ENCODE data around the gene SUN3.

Gene SUN3

DNA sequence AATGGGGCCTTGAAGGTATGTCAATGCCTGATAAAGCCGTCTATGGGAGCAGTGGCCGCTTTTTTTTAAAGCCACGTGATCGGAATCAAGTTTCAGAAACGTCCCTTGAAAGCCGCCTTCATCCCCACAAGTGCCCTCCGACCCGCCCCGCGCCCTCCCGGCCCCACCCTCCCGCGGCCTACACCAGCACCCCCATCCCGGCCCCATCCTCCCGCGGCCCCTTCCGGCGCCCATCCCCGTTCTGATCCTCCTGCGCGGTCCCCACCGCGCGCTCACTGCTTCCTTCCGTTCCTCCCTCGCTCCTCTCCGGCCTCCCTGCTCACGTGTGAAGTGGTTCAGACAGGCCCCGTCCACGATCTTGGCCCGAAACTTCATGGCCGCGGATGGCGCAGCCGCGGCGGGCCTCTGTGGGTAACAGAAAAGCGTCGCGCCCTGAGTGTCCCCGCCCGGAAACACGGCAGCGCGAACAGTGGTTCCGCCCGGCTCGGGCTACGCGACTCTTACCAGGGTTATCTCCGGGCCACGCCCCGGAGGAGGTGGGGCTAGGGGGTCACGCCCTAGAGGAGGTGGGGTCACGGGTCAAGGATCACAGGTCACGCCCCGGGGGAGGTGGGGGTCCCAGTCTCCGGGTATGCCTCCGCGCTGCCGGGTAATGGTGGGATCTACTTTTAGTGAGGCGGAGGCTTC lies 49.6 kb downstream of the SUN3 start, which contains the start of gene HUS1:
Gene HUS1 (minus strand): TSS at position 471 of the 687 bp plus-strand sequence. CDS start 96 bp downstream, at position 375.
- DNase-seq (ENCODE audit: low read depth in 2 of 2): peak; percentile 81 to 82

DNA sequence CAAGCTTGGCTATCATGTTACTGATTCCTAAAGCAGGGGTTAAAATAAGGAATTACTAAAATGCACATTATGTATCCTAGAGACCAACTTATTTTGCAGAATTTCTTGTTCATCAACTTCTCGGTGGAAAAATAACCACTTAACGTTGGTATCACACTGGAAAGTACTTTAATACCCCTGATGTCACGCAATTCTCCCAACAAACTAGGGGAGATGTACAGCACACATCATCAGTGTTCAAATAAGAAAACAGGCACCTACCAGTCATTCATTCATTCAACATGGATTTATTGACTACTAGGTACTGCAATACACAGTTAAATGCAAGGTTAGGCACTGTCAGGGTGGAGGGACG lies 50.1 kb downstream of the SUN3 start:
- DNase-seq (ENCODE audit: low read depth in 2 of 2): no peak

DNA sequence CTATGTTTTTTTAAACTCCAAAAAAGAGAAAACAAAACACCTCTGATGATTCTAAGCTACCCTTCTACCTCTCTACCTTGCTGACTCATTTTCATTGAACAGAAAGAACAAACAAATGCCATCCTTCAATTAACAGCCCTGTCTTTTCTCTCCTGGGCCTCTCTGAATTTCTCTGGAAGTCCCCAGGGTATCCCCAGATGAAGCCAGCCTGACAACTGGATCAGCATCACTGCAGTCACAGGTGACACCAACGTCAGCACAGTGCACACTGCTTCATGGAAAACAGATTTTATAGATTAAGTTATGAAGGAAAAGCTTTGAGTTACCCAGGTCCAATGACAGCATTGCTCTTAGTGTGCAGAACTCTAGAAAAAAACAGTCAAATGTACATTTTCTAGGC lies 55.2 kb downstream of the SUN3 start:
- DNase-seq (ENCODE audit: low read depth in 2 of 2): no peak

DNA sequence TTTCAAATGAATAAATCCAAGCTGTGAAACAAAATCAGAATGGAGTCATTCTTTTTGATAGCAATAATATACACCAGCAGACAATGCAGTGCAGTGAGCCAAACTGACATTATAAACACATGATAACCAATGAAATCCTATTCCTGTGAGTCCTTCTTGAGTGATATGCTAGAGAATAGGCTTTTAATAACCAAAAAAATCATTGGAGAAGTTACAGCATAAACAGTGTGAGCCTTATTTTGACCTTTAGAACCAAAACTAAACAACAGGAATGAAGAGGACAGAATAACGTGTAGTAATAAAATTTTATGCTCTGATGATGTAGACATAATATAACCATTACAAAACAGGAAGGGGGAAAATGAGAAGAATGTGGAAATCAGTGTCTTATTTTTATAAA lies 58.1 kb downstream of the SUN3 start:
- DNase-seq (ENCODE audit: low read depth in 2 of 2): no peak

DNA sequence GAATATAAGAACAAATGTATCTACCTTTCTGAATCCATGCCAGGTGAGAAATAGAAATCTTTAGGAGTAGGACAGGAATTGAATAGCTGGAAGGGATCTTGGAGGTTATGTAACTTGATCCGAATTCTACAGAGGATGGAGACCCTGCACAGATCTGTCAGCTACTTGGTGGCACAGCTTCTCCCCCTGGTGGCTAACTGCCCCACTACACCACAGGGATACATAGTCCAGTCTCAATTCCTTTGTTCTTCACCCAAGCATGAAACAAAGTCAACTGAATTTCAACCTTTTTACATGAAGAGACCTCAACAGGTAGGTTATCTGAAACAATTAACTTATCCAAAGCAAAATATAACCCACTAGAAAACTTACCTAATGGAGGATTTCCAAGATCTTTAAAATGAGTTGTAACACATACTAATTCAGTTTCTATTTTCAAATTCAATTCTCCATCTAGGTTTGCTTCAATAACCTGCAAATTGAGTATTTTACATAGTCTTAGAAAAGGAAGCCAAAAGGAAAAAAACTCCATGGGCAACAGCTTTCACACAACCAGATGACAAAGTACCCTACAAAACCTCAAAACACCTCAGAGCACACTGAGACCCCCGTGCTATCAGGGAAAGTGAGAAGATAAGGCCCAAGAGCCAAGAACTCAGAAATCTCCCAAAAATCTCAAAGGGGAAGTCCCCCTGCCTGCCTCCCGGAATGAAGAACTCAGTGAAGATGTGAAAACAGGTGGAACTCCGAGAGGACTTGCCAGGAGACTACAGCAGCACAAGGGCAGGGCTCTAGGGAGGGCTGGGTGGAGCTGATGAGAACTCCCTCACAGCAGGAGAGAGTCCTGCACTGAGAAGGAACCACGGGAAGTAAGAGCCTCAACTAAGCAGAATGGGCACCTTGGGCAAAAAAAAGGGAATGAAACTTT lies 59.8 kb downstream of the SUN3 start:
- DNase-seq (ENCODE audit: low read depth in 2 of 2): no peak

DNA sequence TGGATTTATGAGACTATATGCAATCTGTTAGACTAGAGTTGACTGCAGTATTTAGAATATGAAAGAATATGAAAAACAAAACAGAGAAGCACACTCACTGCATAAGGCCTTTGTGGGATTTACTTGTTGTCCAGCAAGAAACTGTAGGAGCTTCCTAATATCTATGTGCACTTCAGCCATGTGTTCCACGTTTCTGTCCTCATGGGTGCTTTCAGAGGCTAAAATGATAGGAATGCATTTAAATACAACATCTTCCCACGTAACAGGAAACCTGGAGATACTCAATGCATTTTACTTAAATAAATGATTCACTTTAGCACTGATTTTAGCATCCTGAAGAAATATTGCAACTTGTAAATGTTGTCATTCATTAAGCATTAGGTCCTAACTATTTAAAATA lies 61.2 kb downstream of the SUN3 start:
- DNase-seq (ENCODE audit: low read depth in 2 of 2): no peak

DNA sequence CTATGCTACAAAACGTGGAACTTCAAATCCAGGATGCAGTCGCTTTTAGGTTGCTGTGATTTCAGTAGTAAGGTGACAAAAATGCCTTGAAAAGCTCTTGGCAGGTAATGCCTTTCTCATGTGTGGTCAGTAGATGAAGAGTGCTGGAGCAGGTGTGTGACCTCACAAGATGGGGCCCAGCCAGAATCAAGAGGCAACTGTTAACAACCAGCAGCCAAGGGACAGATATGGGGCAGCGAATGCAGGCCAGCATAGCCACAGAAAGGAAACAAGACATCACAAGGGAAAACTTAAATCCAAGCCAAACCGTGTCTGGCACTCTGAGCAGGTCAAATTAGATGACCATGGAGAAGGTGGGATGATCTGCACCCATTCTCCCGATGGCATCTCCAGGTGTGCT lies 61.8 kb downstream of the SUN3 start:
- no peak for DNase-seq (ENCODE audit: low read depth in 2 of 2)

DNA sequence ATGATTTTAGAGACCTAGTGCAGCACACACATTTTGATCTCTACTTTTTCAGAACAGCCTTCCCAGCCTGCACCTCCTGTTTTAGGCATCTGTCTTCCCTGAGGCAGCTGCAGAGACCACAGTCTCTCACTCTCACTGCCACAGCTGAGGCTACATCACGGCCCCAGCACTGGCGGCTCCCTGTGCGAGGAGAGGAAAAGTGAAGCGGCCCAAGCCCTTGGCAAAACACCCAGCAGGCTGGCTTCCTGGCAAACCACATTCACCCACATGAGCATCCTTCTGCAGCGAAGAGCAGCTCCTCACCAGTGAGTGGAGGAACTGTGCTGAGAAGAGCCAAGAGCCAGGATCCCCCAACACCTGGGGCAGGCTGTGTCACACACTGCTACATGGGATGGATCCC lies 63.5 kb downstream of the SUN3 start:
- DNase-seq (ENCODE audit: low read depth in 2 of 2): no peak

DNA sequence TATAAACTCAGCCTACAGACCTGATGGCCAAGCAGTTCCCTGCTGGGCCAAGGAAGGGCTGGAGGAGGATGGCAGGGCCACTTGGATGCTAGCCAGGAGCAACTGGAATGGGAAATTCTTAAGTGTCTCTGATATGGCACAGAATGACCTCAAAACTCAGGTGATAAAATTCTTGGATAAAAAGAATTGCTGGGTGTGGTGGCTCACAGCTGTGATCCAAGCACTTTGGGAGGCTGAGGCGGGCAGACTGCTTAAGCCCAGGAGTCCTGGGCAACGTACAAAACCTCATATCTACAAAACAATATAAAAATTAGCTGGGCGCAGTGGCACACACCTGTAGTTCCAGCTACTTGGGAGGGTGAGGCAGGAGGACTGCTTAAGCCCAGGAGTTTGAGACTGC lies 66.6 kb downstream of the SUN3 start:
- DNase-seq (ENCODE audit: low read depth in 2 of 2): no peak

DNA sequence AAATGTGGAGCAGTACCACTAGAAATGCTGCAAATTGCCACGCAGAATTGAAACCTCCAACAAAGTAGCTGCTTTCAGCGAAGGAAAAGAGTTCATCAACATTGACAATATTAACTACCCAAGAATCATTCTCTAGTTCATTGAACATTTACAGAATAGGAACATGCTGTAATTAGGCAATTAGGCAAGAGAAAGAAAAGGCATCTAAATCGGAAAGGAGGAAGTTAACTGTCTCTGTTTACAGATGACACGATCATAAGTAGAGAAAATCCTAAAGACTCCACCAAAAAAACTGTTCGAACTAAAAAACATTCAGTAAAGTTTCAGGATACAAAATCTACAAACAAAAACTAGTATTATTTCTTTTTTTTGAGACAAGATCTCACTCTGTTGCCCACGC lies 71.8 kb downstream of the SUN3 start:
- no peak for DNase-seq (ENCODE audit: low read depth in 2 of 2)

DNA sequence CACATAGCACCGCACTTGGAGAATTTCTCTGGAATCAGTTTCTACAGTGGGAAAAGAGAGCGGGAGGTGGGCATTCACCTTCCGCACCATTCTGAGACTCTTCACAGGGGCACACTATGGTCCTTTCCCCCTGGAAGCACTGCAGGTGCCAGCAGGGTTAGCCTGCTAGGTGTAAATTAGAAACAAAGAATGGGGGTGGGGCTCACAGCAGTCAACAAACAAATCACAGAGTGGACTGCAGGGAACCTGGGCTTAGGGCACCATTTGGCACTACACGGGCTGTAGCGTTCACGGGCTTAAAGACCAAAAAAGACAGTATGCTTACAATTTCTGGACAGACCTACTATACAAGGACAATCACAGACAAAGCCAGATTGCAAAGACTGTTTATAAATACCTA lies 72.7 kb downstream of the SUN3 start:
- DNase-seq (ENCODE audit: low read depth in 2 of 2): no peak

DNA sequence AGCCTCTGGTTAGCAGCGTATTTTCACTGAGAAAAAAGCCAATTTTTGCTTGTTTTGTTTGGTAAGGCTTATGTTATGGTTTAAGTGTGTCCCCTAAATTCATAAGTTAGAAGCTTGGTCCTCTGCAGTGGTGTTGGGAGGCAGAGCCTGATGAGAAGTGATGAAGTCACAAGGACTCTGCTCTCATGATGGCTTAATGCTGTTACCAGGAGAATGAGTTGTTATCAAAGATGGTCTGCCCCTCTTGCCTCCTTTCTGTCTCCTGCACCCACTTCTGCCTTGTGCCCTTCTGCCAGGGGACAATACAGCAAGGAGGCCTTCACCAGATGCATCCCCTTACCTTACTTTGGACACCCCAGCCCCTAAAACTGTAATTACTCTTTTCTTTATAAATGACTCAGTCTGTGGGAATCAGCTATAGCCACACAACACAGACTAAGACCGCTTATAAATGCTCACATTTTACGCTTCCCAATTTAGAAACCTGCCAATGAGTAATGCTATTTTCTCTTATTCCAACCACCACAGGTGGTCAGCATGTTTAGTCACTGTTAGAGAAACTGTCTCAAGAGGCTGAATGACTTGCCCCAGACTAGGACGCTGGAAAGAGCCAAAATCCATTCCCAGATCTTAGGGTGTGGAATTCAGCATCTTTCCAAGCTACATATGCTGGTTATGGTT lies 74.5 kb downstream of the SUN3 start:
- no peak for DNase-seq (ENCODE audit: low read depth in 2 of 2)

DNA sequence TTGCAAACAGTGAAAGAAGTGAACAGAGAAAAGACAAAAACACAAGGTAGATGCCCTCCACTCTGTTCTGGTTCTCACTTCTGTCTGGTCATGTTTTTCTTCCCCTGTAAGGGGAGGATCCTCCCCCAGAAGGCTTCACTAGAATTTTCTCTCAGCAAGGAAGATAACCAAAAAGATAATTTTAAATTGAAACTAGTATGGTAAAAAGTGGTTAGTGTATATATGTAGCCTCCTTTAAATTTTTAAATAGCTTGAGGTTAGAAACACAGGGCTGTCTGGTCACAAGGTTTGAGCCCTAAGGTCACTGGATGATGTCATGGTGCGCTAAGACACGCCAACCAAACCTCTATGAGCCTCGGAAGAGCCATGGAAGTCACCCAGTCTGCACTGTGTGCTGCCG lies 75.1 kb downstream of the SUN3 start:
- DNase-seq (ENCODE audit: low read depth in 2 of 2): no peak

DNA sequence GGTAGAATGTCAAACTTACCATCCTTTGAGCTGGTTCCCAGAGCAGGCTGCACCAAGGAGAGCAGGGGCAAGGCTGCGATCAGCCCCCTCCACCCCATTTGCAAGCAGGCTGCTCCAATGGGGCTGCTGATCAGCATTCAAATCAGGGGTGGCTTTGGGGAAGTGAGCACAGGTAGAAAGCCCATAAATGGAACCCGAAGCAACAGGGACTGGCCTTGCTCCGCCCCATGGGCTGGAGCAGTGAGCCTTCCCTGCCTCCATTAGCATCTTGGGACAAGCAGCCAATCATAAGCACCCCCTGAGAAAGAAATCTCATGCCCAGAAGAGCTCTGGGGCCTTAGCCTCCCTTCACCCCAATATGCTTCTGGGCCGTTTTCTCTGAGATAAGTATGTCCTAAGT lies 76.7 kb downstream of the SUN3 start:
- DNase-seq (ENCODE audit: low read depth in 2 of 2): no peak

DNA sequence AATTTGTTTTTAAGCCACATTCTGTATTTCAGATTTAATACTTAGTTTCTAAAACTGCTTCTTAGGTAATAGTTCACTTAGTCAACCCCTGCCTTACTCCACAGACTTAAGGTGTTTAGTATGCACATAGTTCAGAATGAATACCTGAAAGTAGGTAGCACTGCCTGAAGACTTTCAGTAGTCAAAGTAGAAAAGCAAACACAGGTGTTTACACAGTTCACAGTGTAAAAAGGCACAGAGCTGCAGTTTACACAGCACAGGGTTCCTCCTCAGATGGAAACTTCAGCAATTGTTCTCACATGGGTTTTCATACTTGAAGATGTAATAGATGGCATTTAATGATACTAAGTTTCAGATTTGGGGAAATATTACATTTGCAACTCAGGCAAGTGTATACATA lies 77.5 kb downstream of the SUN3 start:
- no peak for DNase-seq (ENCODE audit: low read depth in 2 of 2)

DNA sequence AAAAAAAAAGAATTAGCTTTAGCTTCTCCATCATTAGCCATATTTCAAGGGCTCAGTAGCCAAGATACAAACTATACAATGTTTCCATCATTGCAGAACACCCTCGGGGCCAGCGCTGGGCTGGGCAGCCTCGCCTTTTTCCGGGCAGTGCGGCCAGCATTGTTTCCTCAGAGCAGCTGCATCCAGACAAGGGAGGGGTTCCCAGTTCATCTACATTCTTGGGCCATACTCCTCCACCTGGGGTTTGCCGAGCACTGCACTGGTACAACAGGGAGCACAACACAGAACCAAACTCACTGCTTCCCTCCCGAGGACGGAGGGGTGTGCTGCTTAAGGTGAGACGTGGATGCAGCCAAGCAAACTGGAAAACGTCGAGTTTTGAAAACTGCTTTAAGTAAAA lies 78.2 kb downstream of the SUN3 start:
- no peak for DNase-seq (ENCODE audit: low read depth in 2 of 2)

DNA sequence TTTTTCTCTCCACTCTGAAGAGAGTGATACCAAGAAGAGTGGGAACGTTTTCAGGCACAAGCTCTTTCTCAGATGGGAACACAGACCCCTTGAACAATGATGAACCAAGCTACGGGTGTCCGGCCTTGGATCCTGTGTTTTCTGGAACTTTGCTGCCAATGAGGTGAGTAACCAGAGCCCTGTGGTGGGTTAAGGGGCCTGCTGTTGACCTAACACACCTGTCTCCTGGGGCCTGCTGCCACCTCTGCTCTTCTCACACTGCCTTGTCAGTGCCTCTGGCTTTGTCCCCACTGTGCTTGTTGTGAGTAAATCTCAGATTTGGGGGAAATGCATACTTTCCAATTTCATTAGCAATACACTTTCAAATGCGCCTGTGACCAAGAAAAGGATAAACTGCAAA lies 79.2 kb downstream of the SUN3 start:
- no peak for DNase-seq (ENCODE audit: low read depth in 2 of 2)

DNA sequence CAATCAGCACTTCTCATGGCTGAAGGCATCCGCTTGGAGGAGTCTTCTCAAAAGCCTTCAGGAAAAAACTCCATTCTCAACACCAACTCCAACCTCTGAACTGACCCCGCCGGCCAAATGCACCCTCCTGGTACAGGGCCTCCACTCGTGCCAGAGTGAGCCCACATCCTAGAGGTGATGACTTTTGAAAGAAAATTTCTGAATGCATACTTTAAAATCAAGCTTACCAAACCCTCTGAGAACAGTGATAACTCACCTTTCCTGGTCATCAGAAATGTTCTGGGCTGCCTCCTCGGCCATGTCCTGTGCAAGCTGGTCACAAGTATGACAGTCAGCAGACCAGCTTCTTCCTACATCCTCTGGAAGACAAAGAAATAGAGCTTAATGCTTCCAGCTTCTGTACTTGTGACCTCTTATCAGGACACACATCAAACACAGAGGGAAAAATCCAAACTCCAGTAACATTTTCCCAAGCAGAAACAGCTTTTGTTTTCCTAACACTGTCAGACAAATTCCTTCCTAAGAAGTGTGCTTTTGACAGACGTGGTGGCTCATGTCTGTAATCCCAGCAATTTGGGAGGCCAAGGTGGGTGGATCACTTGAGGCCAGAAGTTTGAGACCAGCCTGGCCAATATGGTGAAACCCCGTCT lies 80.6 kb downstream of the SUN3 start, which contains the start of gene PKD1L1:
Gene PKD1L1 (minus strand): TSS at position 326 of the 650 bp plus-strand sequence. CDS start 26 bp downstream, at position 300.
- DNase-seq (ENCODE audit: low read depth in 2 of 2): no peak

DNA sequence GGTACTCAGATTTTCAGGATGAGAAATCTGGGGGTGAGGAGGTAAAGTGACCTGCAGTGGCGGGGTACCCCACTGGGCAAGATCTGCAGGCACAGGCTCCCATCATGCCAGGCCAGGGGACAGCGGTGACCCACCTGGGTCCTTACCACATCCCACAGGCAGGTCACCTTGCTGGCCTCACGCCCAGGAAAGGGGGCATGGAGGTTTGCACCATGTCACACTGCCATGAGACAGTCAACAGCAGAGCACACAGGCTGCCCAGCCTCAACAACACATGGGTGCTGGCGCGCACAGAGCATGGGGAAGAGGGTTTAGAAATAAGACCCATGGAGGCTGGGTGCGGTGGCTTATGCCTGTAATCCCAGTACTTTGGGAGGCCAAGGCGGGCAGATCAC lies 81.6 kb downstream of the SUN3 start:
- DNase-seq (ENCODE audit: low read depth in 2 of 2): no peak

DNA sequence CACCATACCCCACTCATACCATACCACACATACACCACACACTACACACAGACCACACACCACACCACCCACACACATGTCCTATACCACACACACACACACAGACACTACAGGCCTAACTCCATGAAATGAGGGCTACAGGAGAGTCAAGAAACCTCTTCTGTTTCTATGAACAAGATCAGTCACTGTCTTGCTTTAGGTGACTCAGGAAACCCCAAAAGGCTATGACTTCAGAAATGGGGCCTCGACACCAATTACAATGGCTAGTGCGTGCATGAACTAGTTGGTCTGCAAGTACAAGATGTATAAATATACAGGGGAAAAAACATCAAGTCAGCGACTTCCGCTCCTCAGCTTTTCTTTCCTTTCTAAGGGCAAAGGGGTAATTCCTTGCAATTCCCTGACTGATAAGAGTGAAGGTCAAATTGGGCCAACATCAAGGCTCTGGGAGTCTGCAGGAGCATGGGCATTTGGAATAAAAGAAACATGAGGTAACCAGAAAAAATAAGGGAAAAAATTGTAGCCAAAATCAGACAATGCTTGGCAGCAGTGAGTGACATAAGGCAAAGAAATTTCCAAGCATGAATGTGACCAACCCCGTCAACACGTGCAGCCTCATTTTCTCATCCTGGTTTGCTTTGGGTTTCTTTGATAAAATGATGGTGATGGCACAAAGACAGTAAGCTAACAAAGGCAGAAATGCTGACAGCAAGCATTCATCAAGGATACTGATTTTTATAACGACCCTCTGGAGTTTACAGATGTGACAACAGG lies 82.1 kb downstream of the SUN3 start:
- no peak for DNase-seq (ENCODE audit: low read depth in 2 of 2)
